ENCODE data around the gene UQCRFS1. TPM values are rescaled to one million over a fixed set of nuclear protein-coding genes. Genes with fewer than 3 reads are reported as not detected.

The UQCRFS1 gene
- total RNA-seq (2022) (40.0 and 44.4 TPM in 2 replicates), Bru-seq, nascent RNA (percentile 94 among the genes with signal in this experiment), BruChase-seq, experiment 1, labeled RNA remaining after a 6-hour chase (percentile 94 among the genes with signal in this experiment), BruChase-seq, experiment 2, labeled RNA remaining after a 2-hour chase (percentile 91 among the genes with signal in this experiment)
- long read RNA-seq, transcript UQCRFS1-201 (2 exons, 3,475 nt), result major isoform, 432 of 436 reads
- long read RNA-seq, partial matches to known transcripts, result 0 of 436 reads
- long read RNA-seq, other reads (novel, unspliced or antisense), result 4 of 436 reads

DNA sequence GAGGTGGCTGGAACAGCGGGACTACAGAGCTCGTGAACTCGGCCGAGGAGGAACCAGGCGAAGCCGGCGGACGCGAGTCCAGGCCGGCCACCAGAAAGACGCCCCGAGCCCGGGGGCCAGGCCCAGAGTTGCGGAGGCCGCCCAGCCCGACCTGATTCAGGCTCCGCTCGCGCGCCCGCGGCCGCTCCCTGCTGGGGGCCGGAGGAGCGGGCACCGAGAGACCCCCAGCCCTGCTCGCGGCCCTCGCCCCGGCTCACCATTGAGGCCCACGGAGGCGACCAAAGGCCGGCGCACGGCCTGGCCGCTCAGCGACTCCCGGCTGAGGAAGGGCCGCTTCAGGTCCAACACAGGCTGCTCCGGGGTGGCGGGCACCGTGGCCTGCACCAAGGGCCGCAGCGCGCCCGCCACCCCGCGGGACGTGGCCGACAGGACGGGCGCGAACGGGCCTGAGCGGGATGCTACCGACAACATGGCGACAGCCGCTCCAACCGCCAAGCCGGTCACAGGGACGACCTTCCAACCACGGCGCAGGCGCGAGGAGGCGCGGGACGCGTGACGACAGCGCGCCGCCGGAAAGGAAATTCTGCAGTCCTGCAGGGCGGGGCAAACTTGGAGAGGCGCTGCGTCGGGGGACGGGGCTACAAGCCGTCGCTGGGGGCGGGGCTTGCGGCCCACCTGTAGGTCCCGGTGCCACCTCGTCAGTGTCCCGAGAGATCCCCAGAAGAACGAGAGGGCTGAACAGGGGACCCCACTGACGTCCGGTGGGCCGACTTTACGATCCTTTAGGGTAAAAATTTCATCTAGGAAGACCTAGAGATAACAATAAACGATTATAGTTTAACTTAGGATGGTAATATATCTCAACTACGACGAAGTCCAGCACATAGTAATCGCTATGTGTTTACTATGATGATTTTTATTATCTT is at the start of gene UQCRFS1:
Gene UQCRFS1, minus strand, starts transcription at position 504 of the 926 bp plus-strand sequence. Its CDS starts 33 bp downstream, at position 471.
- TF ChIP-seq, protein P1, sequence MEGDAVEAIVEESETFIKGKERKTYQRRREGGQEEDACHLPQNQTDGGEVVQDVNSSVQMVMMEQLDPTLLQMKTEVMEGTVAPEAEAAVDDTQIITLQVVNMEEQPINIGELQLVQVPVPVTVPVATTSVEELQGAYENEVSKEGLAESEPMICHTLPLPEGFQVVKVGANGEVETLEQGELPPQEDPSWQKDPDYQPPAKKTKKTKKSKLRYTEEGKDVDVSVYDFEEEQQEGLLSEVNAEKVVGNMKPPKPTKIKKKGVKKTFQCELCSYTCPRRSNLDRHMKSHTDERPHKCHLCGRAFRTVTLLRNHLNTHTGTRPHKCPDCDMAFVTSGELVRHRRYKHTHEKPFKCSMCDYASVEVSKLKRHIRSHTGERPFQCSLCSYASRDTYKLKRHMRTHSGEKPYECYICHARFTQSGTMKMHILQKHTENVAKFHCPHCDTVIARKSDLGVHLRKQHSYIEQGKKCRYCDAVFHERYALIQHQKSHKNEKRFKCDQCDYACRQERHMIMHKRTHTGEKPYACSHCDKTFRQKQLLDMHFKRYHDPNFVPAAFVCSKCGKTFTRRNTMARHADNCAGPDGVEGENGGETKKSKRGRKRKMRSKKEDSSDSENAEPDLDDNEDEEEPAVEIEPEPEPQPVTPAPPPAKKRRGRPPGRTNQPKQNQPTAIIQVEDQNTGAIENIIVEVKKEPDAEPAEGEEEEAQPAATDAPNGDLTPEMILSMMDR (IDR thresholded peaks at IDR 0.05; ENCODE audit: unreplicated experiment), result no peak
- H3K36me3 Mint-ChIP-seq (ENCODE audit: insufficient read depth, unreplicated experiment), result peaks cover 13% of the 10 kb centered on the region
- BruUV-seq (replicated peaks), result no TSS peak

DNA sequence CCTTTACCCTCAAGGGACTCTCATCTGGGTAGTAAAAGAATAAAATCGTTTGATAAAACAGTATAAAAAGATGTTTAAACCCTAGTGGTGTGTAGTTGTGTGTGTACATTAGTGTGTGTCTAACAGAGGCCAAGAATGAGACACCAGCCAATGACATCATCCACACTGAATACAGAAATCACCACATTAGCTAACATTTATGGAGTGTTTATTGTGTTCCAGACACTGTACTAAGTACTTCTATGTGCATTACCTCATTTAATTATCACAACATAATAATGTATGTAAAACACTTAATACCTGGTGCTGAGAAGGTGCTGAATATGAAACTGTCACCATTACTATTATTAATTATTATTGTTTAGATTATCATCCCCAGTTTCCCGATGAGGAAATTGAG is 49.1 kb upstream of the UQCRFS1 start:
- H3K4me1 Mint-ChIP-seq (ENCODE audit: insufficient read depth, unreplicated experiment), result no peaks in the 10 kb centered on the region
- ChIA-PET POLR2A (no interaction called here), CTCF (interaction anchor here (0.5 to 2.5 kb wide), 8 partner anchors 16 to 770 kb away, joined by 3 to 15 read pairs (median 4); no protein-coding TSS in a partner anchor)
- H3K27ac Mint-ChIP-seq (ENCODE audit: low read depth, unreplicated experiment), result no peak overlapping the region
- BruUV-seq (replicated peaks), result no TSS peak
- no peaks in the 10 kb centered on the region for H3K36me3 Mint-ChIP-seq (ENCODE audit: insufficient read depth, unreplicated experiment)
- TF ChIP-seq, protein P1 (IDR thresholded peaks at IDR 0.05; ENCODE audit: unreplicated experiment), result no peak
- H3K4me3 Mint-ChIP-seq (ENCODE audit: unreplicated experiment), result no peak overlapping the region
- peaks cover 6% of the 10 kb centered on the region for H3K9me3 Mint-ChIP-seq (ENCODE audit: unreplicated experiment)
- intact Hi-C loops (cut with micrococcal nuclease), result no loop called here
- DNase-seq (ENCODE audit: unreplicated experiment), result no peak
- no peaks in the 10 kb centered on the region for H3K27me3 Mint-ChIP-seq (ENCODE audit: insufficient read depth, unreplicated experiment)

More for the DNA sequence above, at the start of gene UQCRFS1:
- H3K4me1 Mint-ChIP-seq (ENCODE audit: insufficient read depth, unreplicated experiment), result peaks cover 13% of the 10 kb centered on the region
- H3K9me3 Mint-ChIP-seq (ENCODE audit: unreplicated experiment), result no peaks in the 10 kb centered on the region
- H3K27me3 Mint-ChIP-seq (ENCODE audit: insufficient read depth, unreplicated experiment), result peaks cover 4% of the 10 kb centered on the region
- peak; percentile 95 for DNase-seq (ENCODE audit: unreplicated experiment)
- peak within 1 kb of the TSS; percentile 89 for H3K4me3 Mint-ChIP-seq (ENCODE audit: unreplicated experiment)
- H3K27ac Mint-ChIP-seq (ENCODE audit: low read depth, unreplicated experiment), result peak within 1 kb of the TSS; percentile 92
- ChIA-PET POLR2A (interaction anchor here (0.5 to 1.5 kb wide), 9 partner anchors 10 to 1201 kb away, joined by 3 to 5 read pairs (median 3); partner anchors contain the start of gene POP4), CTCF (interaction anchor here (0.8 to 1.3 kb wide), 3 partner anchors 30 to 397 kb away, joined by 3 to 4 read pairs (median 4); no protein-coding TSS in a partner anchor)
- intact Hi-C loops (cut with micrococcal nuclease), result loop anchor here (10.0 kb wide), 1 partner anchor 502 kb away; the partner anchor contains the start of gene C19orf12

DNA sequence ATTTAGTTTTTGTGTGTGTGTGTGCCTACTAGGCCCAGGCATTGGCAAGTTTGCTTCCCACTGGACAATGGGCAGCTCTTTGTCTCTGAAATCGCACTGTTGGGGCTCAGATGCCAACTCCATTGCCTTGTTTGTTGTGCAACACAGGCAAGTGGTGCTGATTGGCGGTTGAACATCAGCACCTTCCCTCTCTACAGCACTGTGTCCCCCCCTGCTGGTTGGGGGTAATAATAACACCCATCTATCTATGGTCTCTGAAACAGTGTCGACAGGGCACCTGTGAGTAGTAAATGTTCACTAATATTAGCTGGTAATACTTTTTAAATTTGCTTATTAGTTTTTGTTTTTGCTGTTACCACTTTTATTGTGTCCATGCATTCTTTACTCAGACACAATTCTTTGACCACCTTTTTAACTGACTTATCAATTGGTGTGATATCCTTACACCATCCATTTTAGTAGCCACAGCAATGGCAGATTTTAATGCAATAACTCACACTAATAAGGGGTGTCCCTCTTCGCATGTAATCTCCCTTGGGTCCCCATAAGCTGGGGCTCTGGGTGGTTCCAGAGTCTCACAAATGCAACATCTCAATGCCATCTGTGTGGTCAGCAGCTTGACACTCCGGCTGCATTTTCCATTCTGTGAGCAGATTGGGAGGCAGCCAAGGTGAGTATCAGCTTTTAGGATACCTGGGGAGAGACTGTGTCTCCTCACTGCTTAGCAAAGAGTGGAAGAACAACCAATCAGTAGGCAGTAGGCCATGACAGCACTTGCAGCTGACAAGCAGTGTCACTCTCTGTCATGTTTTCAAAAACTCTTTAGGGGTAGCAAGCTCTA is 47.7 kb upstream of the UQCRFS1 start:
- H3K27me3 Mint-ChIP-seq (ENCODE audit: insufficient read depth, unreplicated experiment), result no peaks in the 10 kb centered on the region
- intact Hi-C loops (cut with micrococcal nuclease), result no loop called here
- no TSS peak for BruUV-seq (replicated peaks)
- no peaks in the 10 kb centered on the region for H3K4me1 Mint-ChIP-seq (ENCODE audit: insufficient read depth, unreplicated experiment)
- H3K9me3 Mint-ChIP-seq (ENCODE audit: unreplicated experiment), result no peaks in the 10 kb centered on the region
- CTCF ChIA-PET, result interaction anchor here (0.6 to 1.6 kb wide), 8 partner anchors 12 to 560 kb away, joined by 3 to 6 read pairs (median 3); no protein-coding TSS in a partner anchor
- TF ChIP-seq, protein P1 (IDR thresholded peaks at IDR 0.05; ENCODE audit: unreplicated experiment), result peak; percentile 20
- peak; percentile 13 for DNase-seq (ENCODE audit: unreplicated experiment)
- POLR2A ChIA-PET, result no interaction called here
- H3K4me3 Mint-ChIP-seq (ENCODE audit: unreplicated experiment), result no peak overlapping the region
- no peak overlapping the region for H3K27ac Mint-ChIP-seq (ENCODE audit: low read depth, unreplicated experiment)
- no peaks in the 10 kb centered on the region for H3K36me3 Mint-ChIP-seq (ENCODE audit: insufficient read depth, unreplicated experiment)

All from MCF 10A (cell line).